HEK293 (cell line): ENCODE results near the gene MARF1.
"Not testable (repeated sequence)": the region's sequence is repeated elsewhere in the genome, so short reads cannot be mapped to it uniquely, and the experiment has no call there.

Experiments used
- KLF9 ChIP-seq: fragments of 450-650 bp; formaldehyde crosslinking; IDR thresholded peaks from 2 replicates; pipeline ENCODE4 v1.5.1; 2016; ENCODE audit warnings: missing biosample characterization, missing genetic modification characterization, low read depth
- SETDB1 ChIP-seq: IDR thresholded peaks from one replicate; pipeline ENCODE4 v1.6.1; 2017; ENCODE audit warnings: mild to moderate bottlenecking, low read length, moderate library complexity, mixed read lengths; ENCODE audit not compliant: insufficient read length
- ZBTB17 ChIP-seq: fragments of 450-650 bp; formaldehyde crosslinking; IDR thresholded peaks from 2 replicates; pipeline ENCODE4 v1.5.1; 2016; ENCODE audit warnings: missing biosample characterization, missing genetic modification characterization
- ZNF214 ChIP-seq: fragments of 450-650 bp; formaldehyde crosslinking; IDR thresholded peaks from 2 replicates; pipeline ENCODE4 v1.5.1; 2017; ENCODE audit warnings: missing biosample characterization, mild to moderate bottlenecking, missing genetic modification characterization, borderline replicate concordance
- ZNF645 ChIP-seq: fragments of 450-650 bp; formaldehyde crosslinking; IDR thresholded peaks from 2 replicates; pipeline ENCODE4; 2016; ENCODE audit warnings: missing biosample characterization, missing genetic modification characterization

DNA sequence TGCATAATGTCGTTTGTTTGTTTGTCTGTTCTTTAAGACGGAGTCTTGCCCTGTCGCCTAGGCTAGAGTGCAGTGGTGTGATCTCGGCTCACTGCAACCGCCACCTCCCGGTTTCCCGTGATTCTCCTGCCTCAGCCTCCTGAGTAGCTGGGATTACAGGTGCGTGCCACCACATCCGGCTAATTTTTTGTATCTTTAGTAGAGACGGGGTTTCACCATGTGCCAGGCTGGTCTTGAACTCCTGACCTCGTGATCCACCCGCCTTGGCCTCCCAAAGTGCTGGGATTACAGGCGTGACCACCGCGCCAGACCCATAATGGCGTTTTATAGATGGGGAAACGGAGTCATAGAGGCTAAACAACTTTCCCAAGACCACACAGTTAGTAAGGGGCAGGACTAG, 6.4 kb upstream of the MARF1 start:
- TF ChIP-seq ZBTB17; KLF9 (tag by site-specific recombination); ZNF645 (tag by site-specific recombination); SETDB1; ZNF214: not testable (repeated sequence)
